IPS-15b (cell line): Measurements from ENCODE around the gene LRRFIP1.

ENCODE experiments used
- H3K27me3 ChIP-seq: one replicate; pipeline ENCODE4 v1.6.1; 2013; ENCODE audit warnings: low read length; ENCODE audit not compliant: control insufficient read depth, insufficient read depth
- H3K36me3 ChIP-seq: one replicate; pipeline ENCODE4 v1.6.1; 2013; ENCODE audit warnings: low read length; ENCODE audit not compliant: control insufficient read depth, insufficient read depth
- H3K4me1 ChIP-seq: one replicate; pipeline ENCODE4 v1.6.1; 2013; ENCODE audit warnings: mild to moderate bottlenecking, low read length; ENCODE audit not compliant: control insufficient read depth, insufficient read depth
- H3K4me3 ChIP-seq: one replicate; pipeline ENCODE4 v1.5.1; 2013; ENCODE audit warnings: low read depth, low read length
- H3K9ac ChIP-seq: one replicate; pipeline ENCODE4 v1.6.1; 2013; ENCODE audit warnings: low read depth, mild to moderate bottlenecking, low read length
- H3K9me3 ChIP-seq: one replicate; pipeline ENCODE4 v1.6.1; 2013; ENCODE audit warnings: mild to moderate bottlenecking, low read length; ENCODE audit not compliant: control insufficient read depth, insufficient read depth

Gene LRRFIP1

GRCh38 chr2:237691908-237692600 lies 64.7 kb downstream of the LRRFIP1 start:
- Histone ChIP-seq H3K4me1 (peaks cover 3% of the 10 kb centered on the region), H3K9me3 (no peaks in the 10 kb centered on the region), H3K4me3 (peak overlapping the region; percentile 70), H3K36me3 (no peaks in the 10 kb centered on the region), H3K27me3 (peaks cover 23% of the 10 kb centered on the region), H3K9ac (peak overlapping the region; percentile 73)

GRCh38 chr2:237692601-237693290 lies 65.4 kb downstream of the LRRFIP1 start:
- H3K36me3 ChIP-seq: no peaks in the 10 kb centered on the region
- peaks cover 3% of the 10 kb centered on the region for H3K4me1 ChIP-seq
- H3K9ac ChIP-seq: peak overlapping the region; percentile 73
- H3K4me3 ChIP-seq: peak overlapping the region; percentile 70
- H3K9me3 ChIP-seq: no peaks in the 10 kb centered on the region
- H3K27me3 ChIP-seq: peaks cover 23% of the 10 kb centered on the region

- Histone ChIP-seq H3K4me1 (peaks cover 3% of the 10 kb centered on the region), H3K9me3 (no peaks in the 10 kb centered on the region), H3K27me3 (peaks cover 23% of the 10 kb centered on the region), H3K4me3 (peak overlapping the region; percentile 70), H3K9ac (peak overlapping the region; percentile 73), H3K36me3 (no peaks in the 10 kb centered on the region)
These were observed 66.1 kb downstream of the LRRFIP1 start for GRCh38 chr2:237693291-237693994.

GRCh38 chr2:237694415-237695194 lies 67.2 kb downstream of the LRRFIP1 start:
- Histone ChIP-seq H3K9me3 (no peaks in the 10 kb centered on the region), H3K4me1 (peaks cover 3% of the 10 kb centered on the region), H3K9ac (no peak overlapping the region), H3K36me3 (no peaks in the 10 kb centered on the region), H3K27me3 (peaks cover 23% of the 10 kb centered on the region), H3K4me3 (no peak overlapping the region)

- H3K4me1 ChIP-seq: peaks cover 3% of the 10 kb centered on the region
These were observed 67.9 kb downstream of the LRRFIP1 start for GRCh38 chr2:237695201-237695780.

GRCh38 chr2:237696461-237696860 lies 69.1 kb downstream of the LRRFIP1 start:
- peaks cover 8% of the 10 kb centered on the region for H3K4me1 ChIP-seq
- H3K9ac ChIP-seq: no peak overlapping the region
- no peak overlapping the region for H3K4me3 ChIP-seq
- H3K27me3 ChIP-seq: peaks cover 23% of the 10 kb centered on the region
- H3K36me3 ChIP-seq: no peaks in the 10 kb centered on the region
- no peaks in the 10 kb centered on the region for H3K9me3 ChIP-seq

More at GRCh38 chr2:237695201-237695780, 67.9 kb downstream of the LRRFIP1 start:
- Histone ChIP-seq H3K36me3 (no peaks in the 10 kb centered on the region), H3K4me3 (no peak overlapping the region), H3K9me3 (no peaks in the 10 kb centered on the region), H3K9ac (no peak overlapping the region), H3K27me3 (peaks cover 23% of the 10 kb centered on the region)

GRCh38 chr2:237697586-237698357 lies 70.4 kb downstream of the LRRFIP1 start:
- H3K9ac ChIP-seq: no peak overlapping the region
- H3K9me3 ChIP-seq: no peaks in the 10 kb centered on the region
- H3K4me1 ChIP-seq: peaks cover 18% of the 10 kb centered on the region
- H3K36me3 ChIP-seq: no peaks in the 10 kb centered on the region
- H3K4me3 ChIP-seq: no peak overlapping the region
- peaks cover 23% of the 10 kb centered on the region for H3K27me3 ChIP-seq

GRCh38 chr2:237698358-237698694 lies 70.9 kb downstream of the LRRFIP1 start:
- Histone ChIP-seq H3K4me1 (peaks cover 21% of the 10 kb centered on the region), H3K9ac (no peak overlapping the region)

GRCh38 chr2:237699870-237700511 lies 72.6 kb downstream of the LRRFIP1 start:
- Histone ChIP-seq H3K9ac (no peak overlapping the region), H3K27me3 (peaks cover 2% of the 10 kb centered on the region), H3K9me3 (no peaks in the 10 kb centered on the region), H3K4me1 (peaks cover 23% of the 10 kb centered on the region), H3K4me3 (no peak overlapping the region), H3K36me3 (peaks cover 4% of the 10 kb centered on the region)

More at GRCh38 chr2:237698358-237698694, 70.9 kb downstream of the LRRFIP1 start:
- Histone ChIP-seq H3K27me3 (peaks cover 17% of the 10 kb centered on the region), H3K36me3 (no peaks in the 10 kb centered on the region), H3K4me3 (no peak overlapping the region), H3K9me3 (no peaks in the 10 kb centered on the region)

- Histone ChIP-seq H3K27me3 (no peaks in the 10 kb centered on the region), H3K4me3 (no peak overlapping the region), H3K9ac (no peak overlapping the region), H3K36me3 (peaks cover 4% of the 10 kb centered on the region), H3K4me1 (peaks cover 23% of the 10 kb centered on the region), H3K9me3 (no peaks in the 10 kb centered on the region)
These were observed 73.2 kb downstream of the LRRFIP1 start for GRCh38 chr2:237700512-237701032.
